ENCODE data around the gene HMCN1.

DNA sequence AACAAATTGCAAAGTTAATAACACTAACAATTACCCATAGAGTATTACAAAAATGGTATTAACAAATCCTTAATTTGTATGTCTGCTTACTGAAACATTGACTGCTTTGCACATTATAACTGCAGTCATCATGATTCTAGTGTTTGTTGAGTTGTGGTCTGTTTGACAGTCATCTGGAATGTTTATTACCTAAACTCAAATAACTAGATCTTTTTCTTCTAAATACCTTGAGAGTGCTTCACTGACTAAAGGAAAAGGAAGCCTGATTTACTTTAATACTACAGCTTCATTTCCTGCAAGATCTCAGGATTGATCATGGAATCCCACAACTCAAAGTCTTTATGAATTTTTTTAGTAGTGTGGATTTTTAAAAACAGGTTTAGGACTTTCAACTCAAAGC, 70.0 kb downstream of the HMCN1 start:
- TF ChIP-seq, protein P1, sequence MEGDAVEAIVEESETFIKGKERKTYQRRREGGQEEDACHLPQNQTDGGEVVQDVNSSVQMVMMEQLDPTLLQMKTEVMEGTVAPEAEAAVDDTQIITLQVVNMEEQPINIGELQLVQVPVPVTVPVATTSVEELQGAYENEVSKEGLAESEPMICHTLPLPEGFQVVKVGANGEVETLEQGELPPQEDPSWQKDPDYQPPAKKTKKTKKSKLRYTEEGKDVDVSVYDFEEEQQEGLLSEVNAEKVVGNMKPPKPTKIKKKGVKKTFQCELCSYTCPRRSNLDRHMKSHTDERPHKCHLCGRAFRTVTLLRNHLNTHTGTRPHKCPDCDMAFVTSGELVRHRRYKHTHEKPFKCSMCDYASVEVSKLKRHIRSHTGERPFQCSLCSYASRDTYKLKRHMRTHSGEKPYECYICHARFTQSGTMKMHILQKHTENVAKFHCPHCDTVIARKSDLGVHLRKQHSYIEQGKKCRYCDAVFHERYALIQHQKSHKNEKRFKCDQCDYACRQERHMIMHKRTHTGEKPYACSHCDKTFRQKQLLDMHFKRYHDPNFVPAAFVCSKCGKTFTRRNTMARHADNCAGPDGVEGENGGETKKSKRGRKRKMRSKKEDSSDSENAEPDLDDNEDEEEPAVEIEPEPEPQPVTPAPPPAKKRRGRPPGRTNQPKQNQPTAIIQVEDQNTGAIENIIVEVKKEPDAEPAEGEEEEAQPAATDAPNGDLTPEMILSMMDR (IDR thresholded peaks at IDR 0.05; ENCODE audit: insufficient read depth, low read length, poor library complexity, severe bottlenecking), result no peak
- TF ChIP-seq EZH2phosphoT487 (conservative IDR thresholded peaks at IDR 0.05; ENCODE audit: low read length), result no peak
